K562 (cell line): ENCODE measurements around the gene CLCN2. TPM values are rescaled to one million over a fixed set of nuclear protein-coding genes. Genes with fewer than 3 reads are reported as not detected.

ENCODE experiments used
- ATAC-seq: fragments of 200-7000 bp; cut with Tn5 transposase; 3 replicates; pipeline ENCODE4 v1.9.1; 2020; ENCODE audit warnings: moderate library complexity
- BruUV-seq: library from RNA; stranded (reverse); fragments of 400-500 nt; replicated peaks from 2 replicates; lab custom pipeline; 2021; lab: Mats Ljungman, UMichigan
- CTCF ChIA-PET: fragments of 300-600 bp; formaldehyde crosslinking; extraction: SDS; loops from one replicate; lab custom pipeline; 2021; ENCODE audit warnings: low intra/inter-chr PET ratio; lab: Yijun Ruan, JAX
- POLR2A ChIA-PET: fragments of 300-600, 350-650 bp; sonication (Branson Sonifier 250); formaldehyde crosslinking; extraction: SDS; loops from one replicate; lab custom pipeline; 2021; ENCODE audit warnings: antibody characterized with exemption, inconsistent platforms; lab: Yijun Ruan, JAX
- DNase-seq, 4 experiments: peaks; one replicate each; pipeline versions ENCODE4 v3.0.0 to v3.0.0-alpha.2; 2011 to 2018; ENCODE audit warnings: low spot score in 3 of 4, mixed read lengths in 3 of 4; ENCODE audit errors: extremely low read depth in 1 of 4
- FAIRE-seq: peaks from 2 replicates; lab custom pipeline; 2011; peaks lifted over from hg19 to GRCh38; lab: Jason Lieb, UNC
- H2AFZ ChIP-seq: 2 replicates; pipeline ENCODE4 v1.6.0; 2011; ENCODE audit warnings: low read depth, low read length, control low read depth, inconsistent platforms
- H3K27ac ChIP-seq: fragments of 200-600 bp; 3 replicates; pipeline ENCODE4 v1.8.0; 2011; ENCODE audit warnings: low read depth, mild to moderate bottlenecking, control low read depth, inconsistent platforms, low read length, moderate library complexity, mixed read lengths; ENCODE audit errors: extremely low read depth
- H3K27me3 ChIP-seq, 2 experiments: fragments of 300-600 bp in 1 of 2; 2 replicates in 1 of 2; 3 replicates in 1 of 2; pipeline versions ENCODE4 v1.6.0 to v1.8.0; 2011; ENCODE audit warnings: inconsistent platforms in 2 of 2, low read length in 2 of 2, mild to moderate bottlenecking in 1 of 2, mixed read lengths in 1 of 2, moderate library complexity in 1 of 2; ENCODE audit not compliant: control insufficient read depth in 2 of 2, insufficient read depth in 2 of 2
- H3K36me3 ChIP-seq: fragments of 300-600 bp; 3 replicates; pipeline ENCODE4 v1.8.0; 2011; ENCODE audit warnings: mild to moderate bottlenecking, low read length, inconsistent platforms; ENCODE audit not compliant: control insufficient read depth, insufficient read depth
- H3K4me1 ChIP-seq, 2 experiments: fragments of 200-600 bp in 1 of 2; replicated peaks in 1 of 2; 2 replicates in 1 of 2; 3 replicates in 1 of 2; pipeline versions ENCODE4 v1.5.1 to v1.8.0; 2011; ENCODE audit warnings: inconsistent platforms in 2 of 2, low read length in 2 of 2, mild to moderate bottlenecking in 1 of 2, mixed read lengths in 1 of 2, moderate library complexity in 1 of 2; ENCODE audit not compliant: control insufficient read depth in 2 of 2, insufficient read depth in 2 of 2
- H3K4me2 ChIP-seq: 2 replicates; pipeline ENCODE4 v1.6.1; 2011; ENCODE audit warnings: low read length, control low read depth, inconsistent platforms, mixed read lengths; ENCODE audit not compliant: insufficient read depth
- H3K4me3 ChIP-seq: fragments of 200-600 bp; sonication (generic), shearing (Covaris generic); 2 replicates; pipeline ENCODE4 v1.5.1; 2016; ENCODE audit warnings: control low read depth, inconsistent platforms
- H3K79me2 ChIP-seq: fragments of 200-600 bp; 3 replicates; pipeline ENCODE4 v1.8.0; 2011; ENCODE audit warnings: low read length, inconsistent platforms; ENCODE audit not compliant: control insufficient read depth, insufficient read depth
- H3K9ac ChIP-seq, 2 experiments: 2 replicates each; pipeline versions ENCODE4 v1.6.0 to v1.6.1; 2011; ENCODE audit warnings: low read depth in 2 of 2, low read length in 2 of 2, control low read depth in 1 of 2, inconsistent platforms in 1 of 2, mild to moderate bottlenecking in 1 of 2, mixed read lengths in 1 of 2; ENCODE audit not compliant: insufficient read depth in 1 of 2
- H3K9me1 ChIP-seq: one replicate; pipeline ENCODE4 v1.6.0; 2011; ENCODE audit warnings: inconsistent platforms, mild to moderate bottlenecking, low read length, moderate library complexity; ENCODE audit not compliant: control insufficient read depth, insufficient read depth
- H3K9me3 ChIP-seq: replicated peaks from 2 replicates; pipeline ENCODE4 v1.5.1; 2011; ENCODE audit warnings: low read depth, low read length, inconsistent platforms; ENCODE audit not compliant: control insufficient read depth, insufficient read depth
- H4K20me1 ChIP-seq: replicated peaks from 2 replicates; pipeline ENCODE4 v1.6.1; 2011; ENCODE audit warnings: low read length, inconsistent platforms, mixed read lengths; ENCODE audit not compliant: control insufficient read depth, insufficient read depth
- CAMTA2 ChIP-seq: fragments of 250-450 bp; sonication (Bioruptor Pico); conservative IDR thresholded peaks from 2 replicates; pipeline ENCODE4 v1.5.1; 2022
- RBFOX2 ChIP-seq: fragments of 200-400 bp; formaldehyde crosslinking; IDR thresholded peaks from 2 replicates; pipeline ENCODE4 v1.6.1; 2017; ENCODE audit warnings: low read depth, mild to moderate bottlenecking, low read length, moderate library complexity
- ZBTB33 ChIP-seq: sonication (generic); formaldehyde crosslinking; IDR thresholded peaks from 2 replicates; pipeline ENCODE4 v1.8.1; 2023; ENCODE audit warnings: mild to moderate bottlenecking, missing genetic modification reagents
- whole genome bisulfite sequencing: fragments of 100-300 bp; shearing (Covaris generic); methylation state at CpG from one replicate; pipeline ENCODE4 v1.1.6; 2016; ENCODE audit warnings: low coverage, mixed read lengths; ENCODE audit not compliant: insufficient coverage; ENCODE audit errors: missing lambda C conversion rate; 5-methylcytosine and 5-hydroxymethylcytosine counted together
- in situ Hi-C: fragments of 300-500 bp; cut with MboI; formaldehyde crosslinking; loops from 4 replicates; pipeline ENCODE4 v1.15.0; 2018; ENCODE audit warnings: inconsistent platforms, mixed read lengths
- intact Hi-C: fragments of 100-400 bp; cut with micrococcal nuclease; formaldehyde crosslinking; loops from 2 replicates; pipeline ENCODE4 v1.14.2; 2022
- polyA plus RNA-seq, 8 experiments: library from polyadenylated mRNA; depleted of rRNA in 4 of 8; stranded (reverse) in 5 of 8; unstranded in 3 of 8; fragments of >200 nt; fragmentation: Nextera tagmentation in 2 of 8; fragmentation: Illumina TruSeq in 1 of 8; extraction: Ambion mirVana in 2 of 8; extraction: Trizol in 1 of 8; gene quantifications; 2 replicates each; pipeline versions ENCODE4 v1.2.1 to v1.2.3, GENCODE V29; 2011 to 2014; ENCODE audit warnings: inconsistent platforms in 1 of 8, missing spikeins in 1 of 8
- total RNA-seq, 7 experiments: library from RNA; depleted of rRNA in 6 of 7; stranded (reverse); fragments of >200 nt in 6 of 7; fragmentation: Illumina TruSeq in 2 of 7; extraction: Trizol in 2 of 7; gene quantifications; 2 replicates each; pipeline versions ENCODE4 v1.2.1 to v1.2.3, GENCODE V29; 2011 to 2021; ENCODE audit warnings: low replicate concordance in 1 of 7

CLCN2 gene
- total and polyA plus RNA-seq, 9 of the 15 experiments (the other 6 are each of a cell fraction or from before 2014, with no cell fraction given): 0.10 to 14.0 (median 6.9) TPM

- ATAC-seq (no peak), DNase-seq (no peak), FAIRE-seq (no peak)
- WGBS: 93% methylated on average over 21 of the region's 37 CpGs
- no TSS peak for BruUV-seq
- Histone ChIP-seq H2AFZ (no peak overlapping the region), H3K9me1 (peaks cover 11% of the 10 kb centered on the region), H3K9ac (peak overlapping the region in 1 of 2 experiments; percentile 64; a peak in 2 of 4 replicates), H4K20me1 (peaks cover 19% of the 10 kb centered on the region), H3K9me3 (no peaks in the 10 kb centered on the region), H3K4me2 (no peak overlapping the region), H3K36me3 (peaks cover 32% of the 10 kb centered on the region), H3K27me3 (no peaks in the 10 kb centered on the region), H3K4me1 (peaks cover 32 to 56% of the 10 kb centered on the region in 2 experiments), H3K79me2 (peaks cover 16% of the 10 kb centered on the region), H3K4me3 (no peak overlapping the region), H3K27ac (no peak overlapping the region)
- intact Hi-C loops (no loop called here), in situ Hi-C loops (no loop called here)
- ChIA-PET CTCF (no interaction called here), POLR2A (interaction anchor here (1.4 kb wide), 1 partner anchor 10 kb away, joined by 7 read pairs; no protein-coding TSS in a partner anchor)
- peak; percentile 71 for TF ChIP-seq ZBTB33 (CRISPR knock-in tag)
- TF ChIP-seq RBFOX2: 0 out of 2 replicates have a peak, but pooled peaks have one; percentile 37
- TF ChIP-seq CAMTA2 (CRISPR knock-in tag): no peak
Observed at GRCh38 chr3:184338511-184338945, 22.9 kb downstream of the CLCN2 start.
